GM19351 (cell line): ENCODE measurements around the gene STK11.

ENCODE experiments used
- ATAC-seq: cut with Tn5 transposase; IDR thresholded peaks from one replicate; pipeline ENCODE4 v1.9.1; 2021; ENCODE audit warnings: mild to moderate bottlenecking, moderate library complexity; ENCODE audit not compliant: unreplicated experiment

The STK11 gene

DNA sequence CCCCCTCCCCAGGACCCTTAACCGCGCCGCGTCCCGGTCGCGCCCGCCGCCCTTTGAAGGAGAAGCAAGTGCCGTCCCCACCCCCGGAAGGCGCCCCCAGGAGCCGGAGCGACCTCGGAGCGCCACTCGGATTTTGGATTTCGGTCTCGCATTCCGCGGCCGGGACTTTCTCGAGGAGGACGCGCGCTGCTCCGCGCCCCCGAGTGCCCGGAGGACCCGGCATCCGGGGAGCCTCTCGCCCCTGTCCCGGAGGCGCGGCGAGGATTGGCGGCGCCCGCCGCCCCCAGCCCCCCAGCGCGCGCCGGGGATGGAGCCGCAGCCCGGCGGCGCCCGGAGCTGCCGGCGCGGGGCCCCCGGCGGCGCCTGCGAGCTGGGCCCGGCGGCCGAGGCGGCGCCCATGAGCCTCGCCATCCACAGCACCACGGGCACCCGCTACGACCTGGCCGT lies 44.4 kb downstream of the STK11 start:
- ATAC-seq = no peak

DNA sequence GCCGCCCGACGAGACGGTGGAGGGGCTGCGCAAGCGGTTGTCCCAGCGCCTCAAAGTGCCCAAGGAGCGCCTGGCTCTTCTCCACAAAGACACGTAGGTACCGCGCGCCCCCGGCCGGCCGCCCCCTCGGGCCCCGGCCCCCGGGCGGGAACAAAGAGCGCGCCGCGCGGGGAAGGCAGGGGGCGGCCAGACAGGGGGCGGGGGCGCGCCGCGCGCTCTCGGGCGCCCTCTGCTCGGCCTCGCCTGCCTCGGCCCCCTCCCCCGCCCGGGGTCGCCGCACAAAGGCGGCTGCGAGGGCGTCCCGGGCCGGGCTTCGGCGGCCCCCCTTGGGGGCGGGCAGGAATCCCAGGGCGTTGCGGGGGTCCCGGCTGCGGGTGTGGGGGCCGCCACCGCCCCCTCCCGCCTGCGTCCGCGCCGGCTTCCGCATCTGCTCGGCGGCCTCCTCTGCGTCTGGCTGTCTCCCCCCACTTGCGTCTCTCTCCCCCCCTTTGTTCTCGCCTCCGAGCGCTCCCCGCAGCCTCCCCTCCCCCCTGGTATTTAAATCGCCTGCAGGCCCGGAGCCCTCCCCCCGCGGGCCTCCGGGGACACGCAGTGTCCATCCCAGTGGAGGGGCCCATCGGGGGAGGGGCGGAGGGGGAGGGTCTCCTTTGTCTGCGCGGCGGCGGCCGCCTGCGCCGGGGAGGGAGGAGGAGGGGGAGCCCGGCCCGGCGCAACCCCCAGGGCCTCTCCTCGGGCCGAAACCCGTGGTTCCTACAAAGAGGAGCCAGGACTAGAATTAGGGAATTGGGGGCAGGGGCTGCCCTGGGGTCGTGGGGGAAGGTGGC lies 45.1 kb downstream of the STK11 start:
- no peak for ATAC-seq

DNA sequence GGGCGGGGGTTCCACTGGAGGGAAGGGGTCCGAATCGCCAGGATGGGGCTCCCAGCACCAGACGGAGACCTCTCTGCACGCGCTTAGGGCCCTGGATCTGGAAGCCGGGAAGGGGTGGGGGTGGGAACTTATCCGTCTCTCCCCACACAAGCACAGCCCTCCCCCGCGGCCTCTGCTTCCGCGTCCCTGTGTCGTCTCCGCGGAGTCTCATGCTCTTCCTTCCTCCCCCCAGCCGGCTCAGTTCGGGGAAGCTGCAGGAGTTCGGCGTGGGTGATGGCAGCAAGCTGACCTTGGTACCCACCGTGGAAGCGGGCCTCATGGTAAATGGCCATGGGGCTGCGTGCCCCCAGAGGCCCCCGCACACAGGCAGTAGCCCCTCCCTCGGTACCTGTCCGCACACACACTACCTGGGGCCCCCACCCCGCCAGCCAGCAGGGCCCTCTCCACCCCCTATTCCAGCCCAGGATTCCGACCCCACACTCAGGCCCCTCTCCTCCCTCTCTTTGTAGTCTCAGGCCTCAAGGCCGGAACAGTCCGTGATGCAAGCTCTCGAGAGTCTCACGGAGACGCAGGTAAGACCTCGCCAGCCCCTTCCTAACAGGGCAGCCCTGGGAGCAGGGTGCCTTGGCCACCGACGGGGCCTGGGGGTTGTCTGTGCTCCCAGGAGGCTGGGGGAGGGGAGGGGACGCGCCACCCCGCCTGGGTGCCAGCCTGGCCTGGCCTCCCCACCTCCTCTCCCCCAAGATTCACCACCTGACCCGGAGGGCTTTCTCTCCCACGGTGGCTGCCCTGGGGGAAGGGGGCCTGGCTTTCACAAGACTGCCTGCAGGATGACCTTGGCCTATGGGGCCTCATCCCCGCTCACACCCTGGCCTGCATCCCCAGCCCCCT lies 46.0 kb downstream of the STK11 start:
- no peak for ATAC-seq

DNA sequence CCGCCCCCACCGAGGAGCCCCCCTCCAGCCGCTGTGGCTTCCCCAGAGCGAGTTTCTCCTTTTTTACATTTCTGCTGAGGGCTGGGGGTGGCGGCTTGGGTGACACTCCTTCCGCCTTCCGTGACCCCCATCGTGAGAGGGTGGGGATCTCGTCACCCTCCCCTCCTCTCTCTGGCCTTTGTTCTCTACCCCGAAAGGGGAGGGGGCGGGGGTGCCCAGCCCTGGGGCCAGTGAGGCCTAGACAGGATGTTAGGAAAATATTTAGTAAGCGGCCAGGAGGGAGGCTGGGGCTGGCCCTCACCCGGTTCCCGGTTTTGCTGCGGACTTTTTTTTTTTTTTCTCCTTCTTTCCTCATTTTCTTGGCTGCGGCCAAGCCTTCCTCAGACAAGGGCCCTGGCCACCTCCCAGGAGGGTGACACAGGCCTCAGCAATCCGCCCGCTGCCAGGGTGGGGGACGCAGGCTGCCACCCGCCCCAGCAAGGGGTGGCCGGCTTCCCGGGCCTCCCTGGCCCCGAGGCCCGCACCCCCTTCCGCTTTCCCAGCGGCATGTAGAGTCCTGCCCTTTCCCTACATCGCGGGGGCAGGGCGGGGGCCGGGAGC lies 46.7 kb downstream of the STK11 start:
- no peak for ATAC-seq

DNA sequence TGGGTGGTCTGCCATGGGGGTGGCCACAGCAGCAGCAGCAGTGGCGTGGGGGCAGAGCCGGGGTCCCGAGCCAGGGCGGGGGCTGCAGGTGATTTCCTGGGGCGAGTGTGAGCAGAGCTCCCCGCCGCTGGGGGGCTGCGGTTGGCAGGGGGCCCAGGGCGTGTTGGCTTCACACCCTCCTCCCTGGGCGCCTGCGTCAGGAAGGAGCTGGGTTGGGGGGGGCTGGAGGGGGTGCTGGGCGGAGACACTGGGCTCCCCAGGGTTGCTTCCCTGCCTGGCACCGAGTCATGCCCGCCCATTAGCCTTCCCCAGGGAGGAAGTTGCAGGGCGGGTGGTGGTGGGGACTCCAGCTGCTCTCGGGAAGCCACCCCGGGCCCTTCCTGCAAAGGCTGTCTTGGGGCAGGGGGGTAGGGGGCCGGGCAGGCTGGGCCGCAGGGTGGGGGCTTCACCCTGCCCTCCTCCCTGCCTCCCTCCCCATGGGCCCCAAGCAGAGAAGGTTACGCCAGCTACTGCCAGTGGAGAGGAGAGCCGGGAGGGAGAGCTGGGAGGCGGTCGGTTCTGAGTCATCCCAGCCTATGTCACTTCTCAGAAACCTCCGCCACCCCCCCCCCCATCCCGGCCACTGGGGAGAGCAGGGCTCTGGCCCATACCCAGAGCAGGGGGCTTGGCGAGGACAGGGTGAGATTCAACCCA lies 47.4 kb downstream of the STK11 start:
- ATAC-seq = no peak

DNA sequence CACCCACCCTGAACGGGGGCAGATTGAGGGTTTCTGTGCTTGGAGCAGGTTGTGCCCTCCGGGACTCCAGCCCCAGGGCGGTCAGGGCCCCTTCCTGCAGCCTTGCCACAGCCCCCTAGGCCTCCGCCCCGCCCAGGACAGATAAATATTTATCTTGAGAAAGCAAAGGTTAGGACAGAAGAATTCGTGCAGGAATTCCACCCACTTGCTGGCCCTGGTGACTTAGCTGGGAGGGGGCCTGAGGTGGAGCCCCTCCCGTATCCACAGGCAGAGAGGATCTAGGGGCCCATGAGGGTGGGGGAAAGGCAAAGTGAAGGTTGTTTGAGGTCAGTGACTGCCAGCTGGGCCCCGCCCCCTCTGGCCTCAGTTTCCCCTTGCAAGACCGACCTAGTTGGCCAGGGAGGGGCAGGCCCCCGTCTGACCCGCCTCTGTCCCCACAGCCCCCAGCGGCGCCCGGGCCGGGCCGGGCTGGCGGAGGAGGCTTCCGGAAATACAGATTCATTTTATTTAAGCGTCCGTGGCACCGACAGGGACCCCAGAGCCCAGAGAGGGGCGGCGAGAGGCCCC lies 48.0 kb downstream of the STK11 start:
- ATAC-seq = no peak

DNA sequence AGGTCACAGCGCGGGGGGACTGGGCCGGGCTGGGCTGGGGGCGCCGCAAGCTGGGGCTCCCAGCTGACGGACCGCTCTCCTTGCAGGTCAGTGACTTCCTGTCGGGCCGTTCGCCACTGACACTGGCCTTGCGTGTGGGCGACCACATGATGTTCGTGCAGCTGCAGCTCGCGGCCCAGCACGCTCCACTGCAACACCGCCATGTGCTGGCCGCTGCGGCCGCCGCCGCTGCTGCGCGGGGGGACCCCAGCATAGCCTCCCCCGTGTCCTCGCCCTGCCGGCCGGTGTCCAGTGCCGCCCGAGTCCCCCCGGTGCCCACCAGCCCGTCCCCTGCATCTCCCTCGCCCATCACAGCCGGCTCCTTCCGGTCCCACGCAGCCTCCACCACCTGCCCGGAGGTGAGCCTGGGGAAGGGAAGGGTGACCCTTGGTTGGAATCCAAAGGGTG lies 48.5 kb downstream of the STK11 start:
- no peak for ATAC-seq

DNA sequence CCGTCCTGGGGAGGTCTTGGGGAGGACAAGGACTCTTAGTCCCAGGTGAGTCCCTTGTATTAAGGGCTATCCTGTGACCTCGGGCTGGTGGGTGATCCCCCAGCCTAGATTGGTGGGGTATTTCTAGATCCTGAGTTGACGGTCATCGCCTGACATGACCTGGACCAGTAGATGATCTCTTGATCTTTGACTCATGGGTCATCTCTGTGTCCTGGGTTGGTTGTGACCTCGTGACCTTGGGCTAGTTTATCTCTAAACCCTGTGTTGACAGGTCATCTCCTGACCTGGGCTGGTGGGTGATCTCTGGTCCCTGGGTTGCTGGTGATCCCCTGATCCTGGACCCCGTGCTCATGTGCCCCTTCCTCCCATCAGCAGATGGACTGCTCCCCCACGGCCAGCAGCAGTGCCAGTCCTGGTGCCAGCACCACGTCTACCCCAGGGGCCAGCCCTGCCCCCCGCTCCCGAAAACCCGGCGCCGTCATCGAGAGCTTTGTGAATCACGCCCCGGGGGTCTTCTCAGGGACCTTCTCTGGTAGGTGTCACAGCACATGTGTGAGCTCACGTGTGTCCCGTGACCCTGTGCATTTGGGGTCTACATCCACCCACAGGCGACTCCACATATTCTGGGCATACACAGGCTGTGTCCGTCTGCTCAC lies 49.1 kb downstream of the STK11 start:
- ATAC-seq = no peak

DNA sequence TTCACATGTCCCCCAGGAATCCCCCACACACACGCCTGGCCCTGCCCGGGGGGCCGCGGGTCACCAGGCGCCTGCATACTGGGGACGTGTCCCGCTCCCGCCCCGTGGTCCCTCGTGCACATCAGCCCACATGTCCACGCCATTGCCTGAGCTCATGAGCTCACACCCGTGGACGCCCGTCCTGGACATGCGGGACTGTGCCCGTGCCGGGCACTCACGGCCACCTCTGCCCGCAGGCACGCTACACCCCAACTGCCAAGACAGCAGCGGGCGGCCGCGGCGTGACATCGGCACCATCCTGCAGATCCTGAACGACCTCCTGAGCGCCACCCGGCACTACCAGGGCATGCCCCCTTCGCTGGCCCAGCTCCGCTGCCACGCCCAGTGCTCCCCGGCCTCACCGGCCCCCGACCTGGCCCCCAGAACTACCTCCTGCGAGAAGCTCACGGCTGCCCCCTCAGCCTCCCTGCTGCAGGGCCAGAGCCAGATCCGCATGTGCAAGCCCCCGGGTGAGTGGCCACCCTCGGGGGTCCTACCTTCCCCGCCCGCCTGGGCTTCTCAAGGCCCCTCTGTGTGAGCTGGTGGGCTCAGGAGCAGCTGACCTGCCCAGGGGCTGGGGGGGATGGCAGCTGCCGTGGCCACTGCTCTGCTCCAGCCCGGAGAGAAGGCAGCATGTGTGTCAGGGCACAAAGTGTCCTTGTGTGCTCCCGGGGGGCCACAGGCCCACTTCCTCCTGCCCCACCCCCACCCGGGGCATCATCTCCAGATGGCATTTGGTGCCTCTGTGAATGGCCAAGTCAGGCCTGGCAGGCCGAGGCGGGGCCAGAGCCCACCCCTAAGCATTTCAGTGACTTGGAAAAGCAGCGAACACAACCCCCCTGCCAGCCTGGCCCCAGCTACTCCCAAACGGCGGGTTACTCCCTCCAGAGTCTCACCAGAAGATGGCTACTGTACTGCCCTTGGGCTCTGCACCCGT lies 49.9 kb downstream of the STK11 start:
- no peak for ATAC-seq

DNA sequence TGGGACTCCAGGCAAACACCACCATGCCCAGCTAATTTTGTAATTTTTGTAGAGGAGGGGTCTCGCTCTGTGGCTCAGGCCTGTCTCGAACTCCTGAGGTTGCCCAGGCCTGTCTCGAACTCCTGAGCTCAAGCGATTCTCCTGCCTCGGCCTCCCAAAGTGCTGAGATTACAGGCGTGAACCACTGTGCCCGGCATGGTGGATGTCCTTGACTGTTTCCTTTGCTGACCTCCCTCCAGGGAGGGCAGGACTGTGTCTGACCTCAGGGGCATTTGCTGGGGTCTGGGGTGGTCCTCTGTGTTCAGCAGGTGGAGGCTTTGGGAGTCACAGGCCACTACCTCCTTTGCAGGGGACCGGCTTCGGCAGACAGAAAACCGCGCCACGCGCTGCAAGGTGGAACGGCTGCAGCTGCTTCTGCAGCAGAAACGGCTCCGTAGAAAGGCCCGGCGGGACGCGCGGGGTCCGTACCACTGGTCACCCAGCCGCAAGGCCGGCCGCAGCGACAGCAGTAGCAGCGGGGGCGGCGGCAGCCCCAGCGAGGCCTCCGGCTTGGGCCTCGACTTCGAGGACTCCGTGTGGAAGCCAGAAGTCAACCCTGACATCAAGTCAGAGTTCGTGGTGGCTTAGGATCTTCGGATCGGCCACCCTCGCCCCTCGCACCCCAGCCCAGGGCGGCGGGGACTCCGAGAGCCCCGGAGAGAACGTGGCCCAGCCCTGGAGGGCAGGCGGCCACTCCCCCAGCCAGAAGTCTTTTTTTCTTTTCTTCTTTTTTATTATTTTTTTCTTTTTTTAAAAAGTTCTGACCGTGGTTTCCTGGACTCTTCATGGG lies 51.3 kb downstream of the STK11 start:
- ATAC-seq = no peak

DNA sequence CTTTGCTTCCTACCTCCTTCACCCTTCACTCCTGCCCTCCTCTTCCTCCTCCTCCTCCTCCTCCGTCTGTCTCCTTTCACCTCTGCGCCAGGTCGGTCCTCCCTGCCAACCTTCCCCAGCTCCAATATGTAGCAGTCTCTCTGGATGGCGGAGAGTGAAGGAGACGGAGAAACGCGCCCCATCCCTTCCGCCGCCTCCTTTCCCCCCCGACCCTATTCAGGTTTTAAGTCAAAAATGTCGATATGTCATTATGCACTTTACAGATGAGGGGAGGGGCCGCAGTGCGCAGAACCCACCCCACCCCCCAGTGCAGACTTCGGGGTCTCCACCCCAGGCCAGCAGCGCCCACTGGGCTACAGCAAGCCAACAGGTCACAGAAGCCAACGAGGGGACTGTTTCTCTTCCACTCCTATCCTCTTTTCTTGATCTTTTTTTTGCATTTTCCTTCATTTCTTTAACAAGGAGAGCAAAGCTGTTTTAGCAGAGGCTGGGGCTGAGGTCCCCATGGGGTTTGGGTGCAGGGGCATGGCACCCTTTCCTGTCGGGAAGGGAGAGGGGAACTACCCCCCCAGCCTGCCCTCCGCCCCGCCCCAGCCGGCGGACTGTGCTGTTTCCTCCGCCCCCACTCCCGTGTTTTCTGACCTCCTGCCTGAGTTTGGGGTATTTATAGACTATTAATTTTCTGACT lies 52.0 kb downstream of the STK11 start:
- no peak for ATAC-seq

DNA sequence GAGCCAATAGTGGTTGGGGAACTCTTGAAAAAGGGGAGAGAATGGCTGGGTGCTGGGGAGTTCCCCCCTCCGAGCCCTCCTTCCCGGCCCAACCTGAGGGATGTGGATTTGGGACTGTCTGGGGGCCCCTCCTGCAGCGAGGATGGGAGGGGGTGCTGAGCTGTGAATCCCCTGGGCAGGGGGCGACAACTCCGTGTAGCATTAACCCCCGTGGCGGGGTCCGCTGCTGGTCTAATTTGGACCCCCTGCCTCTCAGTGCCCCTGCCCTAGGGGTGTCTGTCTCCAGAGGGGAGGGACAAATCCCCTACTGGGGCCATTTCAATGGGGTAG lies 52.5 kb downstream of the STK11 start:
- no peak for ATAC-seq

DNA sequence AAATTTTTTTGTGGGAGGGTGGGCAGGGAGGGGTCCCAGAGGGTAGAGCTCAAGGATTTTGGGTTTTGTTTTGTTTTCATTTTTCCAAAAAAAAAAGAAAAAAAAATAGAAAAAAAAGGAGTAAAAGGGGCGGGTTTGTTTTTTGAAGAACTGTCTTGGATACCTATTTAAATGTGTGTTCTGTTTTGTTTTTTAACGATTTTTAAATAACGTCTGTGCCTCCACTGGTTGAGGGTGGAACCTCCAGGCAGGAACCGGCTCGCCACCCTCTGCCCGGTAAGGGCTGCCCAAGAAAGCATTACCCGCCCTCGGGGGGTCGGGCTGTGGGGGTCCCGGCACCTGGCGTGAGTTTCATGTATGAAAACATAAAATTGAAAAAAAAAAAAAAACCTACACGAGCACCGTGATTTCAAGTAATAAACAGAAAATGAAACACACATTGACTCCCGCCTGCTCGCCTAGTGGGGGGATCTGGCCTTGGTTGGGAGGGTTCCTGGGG lies 53.2 kb downstream of the STK11 start:
- no peak for ATAC-seq

DNA sequence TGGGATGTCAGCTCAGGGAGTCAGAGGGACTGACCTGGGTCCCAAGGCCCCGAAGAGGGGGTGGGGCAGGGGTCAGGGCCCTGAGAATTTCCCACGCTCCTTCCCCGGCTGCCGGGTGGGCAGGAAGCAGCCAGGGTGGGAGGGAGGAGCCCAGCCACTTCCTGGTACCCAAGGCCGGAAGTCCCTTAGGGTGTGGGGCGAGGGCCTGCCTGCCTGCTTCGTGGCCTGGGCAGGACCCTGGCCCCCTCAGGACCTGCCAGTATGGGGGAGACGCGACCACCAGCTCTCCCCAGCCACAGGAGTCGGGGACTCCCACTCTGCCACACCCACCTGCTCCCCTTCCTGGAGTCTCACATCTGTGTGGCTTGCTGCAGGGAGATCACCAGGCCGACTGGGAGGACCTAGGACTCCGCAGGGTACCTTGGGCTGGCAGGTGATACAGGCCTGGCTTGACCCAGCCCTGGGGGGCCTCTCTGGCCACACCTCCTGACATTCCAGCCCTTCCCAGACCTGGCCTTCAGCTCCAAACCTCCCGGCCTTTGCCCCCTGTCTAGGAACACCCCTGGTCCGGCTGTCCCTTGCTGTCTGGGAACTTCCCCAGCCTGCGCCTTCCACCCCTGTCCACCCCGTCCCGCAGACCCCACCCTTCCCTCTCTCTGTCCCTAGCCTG lies 53.8 kb downstream of the STK11 start:
- ATAC-seq = no peak

DNA sequence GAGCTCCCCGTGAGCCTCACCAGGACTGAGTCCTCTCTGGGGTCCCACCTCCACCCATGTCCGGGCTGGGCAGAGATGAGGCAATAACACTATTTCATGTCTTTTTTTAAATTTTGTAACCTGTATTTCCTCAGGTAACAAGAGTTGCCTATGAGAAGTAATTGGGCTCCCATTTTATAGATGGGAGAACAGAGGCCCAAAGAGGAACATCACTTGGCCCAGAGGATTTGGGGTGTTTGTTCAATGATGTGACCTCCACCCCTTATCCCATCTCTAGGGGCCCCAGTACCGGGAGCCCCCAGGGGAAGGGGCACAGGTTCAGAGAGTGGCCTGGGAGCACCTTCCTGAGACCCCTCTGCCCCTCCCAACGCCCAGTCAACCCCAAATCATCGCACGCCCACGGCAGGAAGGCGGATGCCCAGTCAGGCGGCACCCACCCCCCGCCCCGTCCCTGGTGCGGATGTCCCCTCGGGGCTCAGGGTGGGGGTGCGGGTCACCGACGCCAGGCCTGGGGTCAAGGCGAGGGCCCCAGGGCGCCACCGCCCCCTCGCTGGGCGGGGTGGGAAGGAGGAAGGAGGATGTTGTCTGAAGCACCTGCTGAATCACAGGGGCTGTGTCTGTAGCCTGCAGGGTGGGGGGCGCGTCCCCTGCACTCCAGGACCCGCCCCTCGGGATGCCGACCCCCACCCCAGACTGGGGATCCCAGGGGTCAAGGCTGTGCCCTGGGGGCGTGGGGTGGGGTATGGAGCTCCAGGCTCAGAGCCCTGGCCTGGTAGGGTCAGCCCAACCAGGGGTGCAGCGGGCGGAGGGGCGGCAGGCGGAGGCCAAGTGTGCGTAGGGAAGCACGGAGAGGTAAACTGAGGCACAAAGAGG lies 54.5 kb downstream of the STK11 start:
- ATAC-seq = peak; percentile 1
